ENCODE results near the gene RBFOX1.

DNA sequence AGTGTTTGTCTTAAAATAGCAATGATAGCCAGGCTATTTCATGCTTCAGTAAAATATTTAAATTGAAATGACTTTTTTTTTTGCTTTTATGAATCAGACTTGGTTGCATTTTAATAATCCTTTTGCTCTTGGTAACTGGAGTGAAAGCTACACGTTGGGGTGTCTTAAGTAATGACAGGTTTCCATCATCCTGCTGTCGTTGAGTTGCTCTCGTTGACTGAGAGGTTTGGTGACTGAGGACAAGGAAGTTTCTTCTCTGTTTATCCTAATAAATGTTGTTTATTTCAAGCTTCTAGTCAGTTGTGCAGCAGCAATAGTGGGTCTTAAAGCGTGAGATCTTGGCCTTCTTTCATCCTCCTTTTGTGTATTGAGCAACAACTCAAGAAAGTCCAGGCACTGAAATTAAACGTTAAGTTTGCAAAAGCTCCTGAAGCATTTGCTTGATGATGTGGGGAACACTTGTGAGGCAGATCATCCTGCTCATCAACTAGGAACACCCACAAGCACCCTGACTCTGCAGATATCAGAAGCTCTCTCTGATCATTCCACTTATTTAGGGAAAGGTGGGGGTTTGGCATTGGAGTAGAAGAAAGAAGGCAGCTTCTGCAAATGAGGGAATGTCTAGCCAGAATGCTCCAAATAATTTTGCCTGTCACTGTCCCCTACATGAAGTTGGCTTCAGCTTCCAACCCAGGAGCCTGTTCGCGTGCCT lies 179.1 kb downstream of the RBFOX1 start:
- TF ChIP-seq EZH2 (IDR thresholded peaks at IDR 0.05) (no peak), POLR2AphosphoS5 (IDR thresholded peaks at IDR 0.05; ENCODE audit: borderline replicate concordance, low read depth, low read length) (no peak), FOXP2 (optimal IDR thresholded peaks at IDR 0.05; ENCODE audit: control extremely low read depth, extremely low read length, insufficient read depth) (no peak)
